Lung (tissue), 12 donors: ENCODE results near the gene TTC7B. TPM values are rescaled to one million over a fixed set of nuclear protein-coding genes. Genes with fewer than 3 reads are reported as not detected.

Experiments
- ATAC-seq: fragments of 200-7000 bp; cut with Tn5 transposase; one replicate; pipeline ENCODE4 v1.9.1; 2020; ENCODE audit warnings: moderate number of reproducible peaks; ENCODE audit not compliant: insufficient read depth, low FRiP score
- DNase-seq, 3 donors: peaks; one replicate each; pipeline ENCODE4 v3.0.0-alpha.2; 2013 to 2017
- H3K27ac ChIP-seq, 2 donors: one replicate each; pipeline ENCODE4 v1.5.1; 2013; ENCODE audit warnings: mild to moderate bottlenecking in 2 of 2, moderate library complexity in 2 of 2, control low read depth in 1 of 2, inconsistent platforms in 1 of 2, low read depth in 1 of 2, low read length in 1 of 2
- H3K27me3 ChIP-seq, 3 donors: one replicate each; pipeline ENCODE4 v1.5.1; 2013; ENCODE audit warnings: low read length in 2 of 3; ENCODE audit not compliant: control insufficient read depth in 3 of 3, insufficient read depth in 3 of 3
- H3K36me3 ChIP-seq, 4 donors: one replicate each; pipeline ENCODE4 v1.5.1; 2013; ENCODE audit warnings: low read length in 4 of 4, mild to moderate bottlenecking in 1 of 4, moderate library complexity in 1 of 4; ENCODE audit not compliant: control insufficient read depth in 4 of 4, insufficient read depth in 4 of 4
- H3K4me1 ChIP-seq, 5 donors: one replicate each; pipeline ENCODE4 v1.5.1; 2013; ENCODE audit warnings: low read length in 5 of 5, mild to moderate bottlenecking in 2 of 5, moderate library complexity in 1 of 5; ENCODE audit not compliant: control insufficient read depth in 5 of 5, insufficient read depth in 5 of 5
- H3K4me3 ChIP-seq: one replicate; pipeline ENCODE4 v1.5.1; 2013; ENCODE audit warnings: mild to moderate bottlenecking, control low read depth, moderate library complexity
- H3K9ac ChIP-seq, 2 donors: one replicate each; pipeline ENCODE4 v1.5.1; 2013; ENCODE audit warnings: low read length in 2 of 2, control low read depth in 1 of 2; ENCODE audit not compliant: insufficient read depth in 1 of 2
- H3K9me3 ChIP-seq, 4 donors: one replicate each; pipeline ENCODE4 v1.5.1; 2013; ENCODE audit warnings: low read length in 3 of 4, mild to moderate bottlenecking in 1 of 4, moderate library complexity in 1 of 4; ENCODE audit not compliant: control insufficient read depth in 4 of 4, insufficient read depth in 3 of 4
- CTCF ChIP-seq: IDR thresholded peaks from 2 replicates; pipeline ENCODE4 v1.5.1; 2012; ENCODE audit warnings: mild to moderate bottlenecking; ENCODE audit errors: control extremely low read depth, extremely low read depth
- WGBS, 2 donors: extraction: QIAGEN DNeasy Blood & Tissue Kit; methylation state at CpG; one replicate each; pipeline ENCODE4 v1.1.7; 2013; 5-methylcytosine and 5-hydroxymethylcytosine counted together
- polyA plus RNA-seq, 2 donors: library from polyadenylated mRNA; stranded (reverse); fragments of 200-250 nt; gene quantifications; one replicate each; pipeline ENCODE4 v1.2.1, GENCODE V29; 2013
- total RNA-seq, 2 donors: library from RNA; depleted of rRNA in 1 of 2; stranded (reverse); fragments of >200 nt in 1 of 2; gene quantifications; one replicate each; pipeline ENCODE4 v1.2.1, GENCODE V29; 2014 to 2021
- donor health status: control.
- donor health status: control.
- donor health status: Bipolar disorder and iron deficiency.
- donor health status: healthy.
- donor health status: DM: yes; HTN: yes; CAD: no.

TTC7B gene
- total and polyA plus RNA-seq, 4 donors: 11.0 to 39.6 (median 23.0) TPM

- H3K9ac ChIP-seq: no peak overlapping the region
- H3K4me1 ChIP-seq: peaks cover under 1 to 19% (median 5%) of the 10 kb centered on the region in 5 donors
- ATAC-seq: no peak
- no peaks in the 10 kb centered on the region for H3K36me3 ChIP-seq
- no peak for DNase-seq
- H3K9me3 ChIP-seq: no peaks in the 10 kb centered on the region
- no peak overlapping the region for H3K4me3 ChIP-seq
- H3K27me3 ChIP-seq: no peaks in the 10 kb centered on the region
- no peak for TF ChIP-seq CTCF
- 94 to 97% methylated on average over 7 of the region's 7 CpGs for WGBS, 2 donors
- no peak overlapping the region for H3K27ac ChIP-seq
Observed at GRCh38 chr14:90809530-90810312, 6.5 kb downstream of the TTC7B start.

- DNase-seq (no peak), ATAC-seq (no peak)
- WGBS, 2 donors: 86 to 91% methylated on average over 15 of the region's 15 CpGs
- Histone ChIP-seq H3K4me1 (peaks cover 0 to 24% (median 4%) of the 10 kb centered on the region in 5 donors), H3K9ac (no peak overlapping the region), H3K36me3 (no peaks in the 10 kb centered on the region), H3K9me3 (no peaks in the 10 kb centered on the region), H3K4me3 (no peak overlapping the region), H3K27ac (peak overlapping the region in 1 of 2 donors; percentile 27), H3K27me3 (no peaks in the 10 kb centered on the region)
- TF ChIP-seq CTCF: no peak
Observed at GRCh38 chr14:90808759-90809529, 7.3 kb downstream of the TTC7B start.

- TF ChIP-seq CTCF: no peak
- ATAC-seq: no peak
- no peak overlapping the region for H3K9ac ChIP-seq
Observed at GRCh38 chr14:90807060-90807459, 9.2 kb downstream of the TTC7B start.

More at GRCh38 chr14:90807060-90807459, 9.2 kb downstream of the TTC7B start:
- H3K36me3 ChIP-seq: no peaks in the 10 kb centered on the region
- DNase-seq: no peak
- whole genome bisulfite sequencing, 2 donors: 79 to 81% methylated on average over 6 of the region's 6 CpGs
- H3K9me3 ChIP-seq: no peaks in the 10 kb centered on the region
- H3K4me1 ChIP-seq: peaks cover 0 to 23% (median 5%) of the 10 kb centered on the region in 5 donors
- H3K4me3 ChIP-seq: no peak overlapping the region
- no peak overlapping the region for H3K27ac ChIP-seq
- no peaks in the 10 kb centered on the region for H3K27me3 ChIP-seq
